ENCODE measurements around the gene RERE.
"Not testable (repeated sequence)": the region's sequence is repeated elsewhere in the genome, so short reads cannot be mapped to it uniquely, and the experiment has no call there.

RERE gene

DNA sequence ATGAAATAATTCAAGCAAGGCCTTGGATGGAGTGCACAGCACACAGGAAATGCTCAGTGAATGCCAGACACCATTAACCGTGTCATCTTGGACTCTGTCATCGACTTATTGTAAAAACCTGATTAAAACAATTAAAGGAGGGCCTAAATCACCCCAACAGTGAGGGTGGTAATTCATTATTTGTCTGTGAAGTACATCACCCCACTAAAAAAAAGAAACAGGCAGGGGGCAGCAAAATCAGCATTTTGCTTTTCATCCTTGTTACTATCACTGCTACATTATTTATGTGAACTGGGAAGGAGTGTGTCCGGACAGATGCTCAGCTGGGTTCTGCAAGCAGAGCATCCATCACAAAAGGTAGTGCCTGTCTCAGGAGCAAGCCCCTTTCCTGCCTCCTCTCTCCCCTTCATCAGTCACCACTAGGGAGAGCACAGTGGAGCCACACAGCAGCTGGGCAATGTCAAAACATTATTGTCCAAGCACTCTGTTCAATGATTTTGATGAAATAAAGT, 98.5 kb downstream of the RERE start:
- DNase-seq (ENCODE audit: low read depth in 2 of 2) = no peak

DNA sequence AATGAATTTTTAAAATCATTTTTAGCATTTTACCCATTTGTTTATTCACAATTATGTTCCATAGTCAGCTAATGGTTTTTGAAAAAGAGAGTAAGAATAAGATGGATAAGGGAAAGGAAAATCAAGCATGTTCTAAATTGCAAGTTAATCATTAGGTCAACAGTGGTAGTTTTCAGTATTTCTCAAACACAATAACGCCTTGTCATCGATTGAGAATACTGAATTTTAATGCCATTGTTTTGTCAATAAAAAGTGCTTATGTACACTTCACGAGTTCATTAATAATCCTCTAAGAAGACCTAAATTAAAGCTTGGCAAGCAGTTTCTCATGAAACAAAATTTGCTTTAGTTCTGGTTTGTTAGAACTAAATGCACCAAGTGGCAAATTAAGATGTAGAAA, 100.3 kb downstream of the RERE start:
- DNase-seq (ENCODE audit: low read depth in 2 of 2) = no peak

DNA sequence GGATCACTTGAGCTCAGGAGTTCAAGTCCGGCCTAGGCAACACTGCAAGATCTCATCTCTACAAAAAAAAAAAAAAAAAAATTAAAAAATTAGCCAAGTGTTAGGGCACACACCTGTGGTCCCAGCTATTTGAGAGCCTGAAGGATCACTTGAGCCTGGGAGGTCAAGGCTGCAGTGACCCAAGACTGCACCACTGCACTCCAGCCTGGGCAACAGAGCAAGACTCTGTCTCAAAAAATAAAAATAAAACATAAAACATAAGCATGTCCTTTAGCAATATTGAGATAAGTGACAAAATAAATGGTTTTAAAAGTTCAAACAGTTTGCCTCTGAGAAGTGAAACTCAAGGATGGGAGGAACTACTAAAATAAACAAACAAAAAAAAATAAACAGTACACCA, 101.2 kb downstream of the RERE start:
- no peak for DNase-seq (ENCODE audit: low read depth in 2 of 2)

DNA sequence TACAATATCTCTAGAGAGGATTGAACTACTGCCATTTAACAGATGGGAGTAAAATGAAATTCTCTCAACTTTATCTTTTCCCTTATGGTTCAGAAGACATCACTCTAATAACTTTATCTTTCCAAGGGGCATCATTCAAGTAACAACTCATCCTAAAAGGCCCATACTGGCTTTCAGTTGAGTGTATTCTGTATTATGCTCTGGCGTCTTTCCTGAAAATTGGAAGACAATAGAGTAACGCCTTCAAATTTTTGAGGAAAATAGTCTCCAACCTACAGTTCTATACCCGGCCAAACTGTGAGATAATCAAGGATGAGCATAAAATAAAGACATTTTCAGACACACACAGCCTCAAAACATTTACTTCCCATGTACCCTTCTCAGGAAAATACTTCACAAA, 103.3 kb downstream of the RERE start:
- no peak for DNase-seq (ENCODE audit: low read depth in 2 of 2)

DNA sequence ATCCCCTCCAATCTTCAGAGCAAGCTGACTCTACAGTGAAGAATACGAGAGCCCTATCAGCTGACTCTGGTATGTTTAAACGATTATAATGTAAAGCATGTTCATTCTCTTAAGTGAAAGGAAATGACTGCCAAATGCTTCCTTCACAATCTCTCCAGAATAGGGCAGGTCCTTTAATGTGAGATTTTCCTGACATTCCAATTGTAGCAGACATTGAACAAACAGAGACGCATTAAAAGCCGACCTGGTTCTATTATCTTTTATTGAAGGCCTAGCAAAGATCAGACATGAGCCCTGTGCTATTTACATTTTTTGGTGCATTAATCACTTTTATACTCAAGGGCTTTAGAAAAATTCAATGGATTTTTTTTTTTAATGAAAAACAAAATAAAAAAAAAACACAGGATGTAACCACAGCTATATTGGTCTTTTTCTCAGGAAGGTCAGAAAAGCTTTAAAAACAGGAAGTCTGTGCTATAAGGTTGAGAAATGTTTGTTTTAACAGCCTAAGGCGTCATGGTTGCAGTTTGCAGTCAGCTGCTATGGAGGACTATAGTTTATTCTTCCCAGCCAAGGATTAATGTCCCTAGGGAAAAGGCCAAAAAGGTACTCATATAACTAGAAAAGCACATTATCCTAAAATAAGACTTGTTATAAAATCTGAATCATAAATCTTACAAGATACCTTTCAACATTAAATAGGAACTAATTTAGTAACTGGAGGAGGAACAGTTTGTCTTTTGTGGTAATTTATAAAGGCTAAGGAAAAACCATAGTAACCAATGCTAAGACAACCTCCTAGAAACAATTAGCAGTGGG, 104.8 kb downstream of the RERE start:
- DNase-seq (ENCODE audit: low read depth in 2 of 2) = peak; percentile 88 to 90

DNA sequence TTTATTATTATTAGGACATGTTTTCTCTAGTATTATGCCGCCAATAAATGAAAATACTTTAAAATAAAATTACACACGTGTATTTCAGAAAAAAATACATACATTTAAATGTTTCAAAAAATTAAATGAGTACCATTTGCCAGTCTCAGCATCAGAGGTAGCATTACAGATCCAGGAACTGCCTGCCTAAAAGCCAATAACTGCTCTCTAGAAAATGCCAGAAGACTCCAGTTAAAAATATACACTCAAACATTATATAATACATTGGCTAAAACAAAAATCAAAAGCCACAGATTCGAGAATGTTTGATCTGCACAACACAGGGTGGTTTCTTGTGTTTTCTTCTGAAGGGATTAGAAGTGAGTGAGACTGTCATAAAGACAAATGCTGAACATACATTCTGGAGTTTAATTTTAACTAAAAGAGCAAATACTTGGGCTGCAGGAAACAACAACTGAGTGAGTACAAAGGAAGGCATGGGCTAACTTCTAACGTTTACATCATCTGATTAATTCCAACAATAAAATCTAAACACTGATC, 105.5 kb downstream of the RERE start:
- DNase-seq (ENCODE audit: low read depth in 2 of 2) = no peak

DNA sequence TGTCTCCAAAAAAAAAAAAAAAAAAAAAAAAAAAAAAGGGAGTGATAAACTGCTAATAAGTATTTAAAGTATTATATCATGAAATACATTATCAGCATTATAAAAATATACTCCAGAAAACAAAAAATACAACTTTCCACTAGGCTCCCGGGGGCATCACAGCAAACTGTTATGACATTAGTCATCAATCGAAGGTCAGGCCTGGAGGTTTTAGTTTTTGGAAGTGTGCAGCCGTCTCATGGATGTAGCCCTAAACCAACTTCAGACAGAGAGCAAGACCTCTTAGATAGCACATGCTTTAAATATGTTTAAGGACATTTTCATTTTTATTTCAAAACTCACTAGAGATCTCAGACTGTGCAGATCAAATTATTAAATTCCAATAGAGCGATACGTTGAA, 106.3 kb downstream of the RERE start:
- no peak for DNase-seq (ENCODE audit: low read depth in 2 of 2)

DNA sequence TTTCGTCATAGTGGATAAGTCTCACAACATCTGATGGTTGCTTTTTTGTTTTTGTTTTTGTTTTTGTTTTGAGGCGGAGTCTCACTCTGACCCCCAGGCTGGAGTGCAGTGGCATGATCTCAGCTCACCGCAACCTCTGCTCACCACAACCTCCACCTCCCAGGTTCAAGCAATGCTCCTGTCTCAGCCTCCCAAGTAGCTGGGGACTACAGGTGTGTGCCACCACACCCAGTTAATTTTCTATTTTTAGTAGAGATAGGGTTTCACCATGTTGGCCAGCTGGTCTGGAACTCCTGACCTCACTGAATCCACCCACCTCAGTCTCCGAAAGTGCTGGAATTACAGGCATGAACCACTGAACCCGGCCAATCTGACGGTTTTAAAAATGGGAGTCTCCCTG, 109.2 kb downstream of the RERE start:
- DNase-seq (ENCODE audit: low read depth in 2 of 2) = no peak

DNA sequence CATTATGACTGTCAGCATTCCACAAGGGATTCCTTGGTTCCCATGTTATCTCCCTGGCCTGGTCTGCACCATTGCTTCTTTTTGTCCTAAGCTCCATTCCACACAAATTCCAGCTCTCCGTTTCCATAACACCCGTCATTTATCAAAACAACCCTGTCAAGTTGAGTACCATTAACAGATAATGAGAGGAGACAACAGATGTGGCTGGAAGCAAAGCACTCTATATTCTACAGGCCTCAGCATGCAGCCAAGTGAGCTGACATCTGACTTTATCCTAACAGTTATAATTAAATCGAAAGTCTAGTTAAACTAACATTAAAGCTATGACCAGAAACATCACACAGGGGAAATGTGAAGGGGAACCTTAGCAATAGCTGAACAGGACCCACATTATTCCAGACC, 110.4 kb downstream of the RERE start:
- peak in 1 of 2 experiments; percentile 30 for DNase-seq (ENCODE audit: low read depth in 2 of 2)

DNA sequence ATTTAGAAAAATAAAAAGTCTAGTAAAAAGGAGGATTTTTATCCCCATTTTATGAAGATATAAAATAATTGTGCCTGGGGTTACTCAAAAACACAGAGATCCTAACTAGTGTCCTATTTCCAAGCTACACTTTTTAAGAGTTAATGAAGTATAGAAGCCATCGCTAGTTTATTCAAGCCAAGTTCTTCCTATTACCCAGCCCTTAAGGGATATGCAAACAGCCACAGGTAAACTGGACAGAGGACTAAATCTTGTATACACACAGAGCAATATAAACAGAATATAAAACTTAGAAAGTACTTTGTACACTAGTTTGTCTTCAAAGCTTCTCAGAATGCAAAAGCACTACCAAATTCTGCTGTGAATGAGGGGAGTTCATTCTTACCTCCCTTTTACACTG, 111.1 kb downstream of the RERE start:
- no peak for DNase-seq (ENCODE audit: low read depth in 2 of 2)

DNA sequence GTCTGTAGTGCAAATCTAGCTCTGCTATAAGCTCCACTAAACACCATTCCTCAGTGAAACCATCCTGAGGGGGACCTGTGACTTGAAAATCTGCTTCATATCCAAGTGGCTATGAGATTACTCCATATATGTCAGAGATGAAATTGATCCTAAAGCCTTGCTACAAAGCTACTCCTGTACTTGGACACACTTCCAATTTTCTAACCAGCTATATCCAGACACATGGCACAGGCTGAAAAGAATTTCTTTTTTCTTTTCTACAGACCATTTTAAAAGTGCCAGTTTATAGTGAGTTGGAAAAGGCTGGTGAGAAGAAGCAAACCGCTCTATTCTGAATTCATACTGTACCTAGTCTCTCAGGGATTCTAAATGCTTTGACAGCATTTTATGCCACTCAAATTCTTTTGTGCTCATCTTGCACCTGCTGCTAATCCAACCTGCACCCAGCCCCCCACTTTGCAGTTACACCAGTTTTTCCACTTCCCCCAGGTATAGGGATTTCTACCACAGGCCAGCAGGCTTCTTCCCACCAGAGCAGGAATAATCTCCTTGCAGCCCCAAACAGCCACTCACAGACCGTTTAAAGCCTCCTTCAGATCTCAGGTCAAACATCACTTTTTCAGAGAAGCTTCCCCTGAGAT, 112.5 kb downstream of the RERE start:
- no peak for DNase-seq (ENCODE audit: low read depth in 2 of 2)

DNA sequence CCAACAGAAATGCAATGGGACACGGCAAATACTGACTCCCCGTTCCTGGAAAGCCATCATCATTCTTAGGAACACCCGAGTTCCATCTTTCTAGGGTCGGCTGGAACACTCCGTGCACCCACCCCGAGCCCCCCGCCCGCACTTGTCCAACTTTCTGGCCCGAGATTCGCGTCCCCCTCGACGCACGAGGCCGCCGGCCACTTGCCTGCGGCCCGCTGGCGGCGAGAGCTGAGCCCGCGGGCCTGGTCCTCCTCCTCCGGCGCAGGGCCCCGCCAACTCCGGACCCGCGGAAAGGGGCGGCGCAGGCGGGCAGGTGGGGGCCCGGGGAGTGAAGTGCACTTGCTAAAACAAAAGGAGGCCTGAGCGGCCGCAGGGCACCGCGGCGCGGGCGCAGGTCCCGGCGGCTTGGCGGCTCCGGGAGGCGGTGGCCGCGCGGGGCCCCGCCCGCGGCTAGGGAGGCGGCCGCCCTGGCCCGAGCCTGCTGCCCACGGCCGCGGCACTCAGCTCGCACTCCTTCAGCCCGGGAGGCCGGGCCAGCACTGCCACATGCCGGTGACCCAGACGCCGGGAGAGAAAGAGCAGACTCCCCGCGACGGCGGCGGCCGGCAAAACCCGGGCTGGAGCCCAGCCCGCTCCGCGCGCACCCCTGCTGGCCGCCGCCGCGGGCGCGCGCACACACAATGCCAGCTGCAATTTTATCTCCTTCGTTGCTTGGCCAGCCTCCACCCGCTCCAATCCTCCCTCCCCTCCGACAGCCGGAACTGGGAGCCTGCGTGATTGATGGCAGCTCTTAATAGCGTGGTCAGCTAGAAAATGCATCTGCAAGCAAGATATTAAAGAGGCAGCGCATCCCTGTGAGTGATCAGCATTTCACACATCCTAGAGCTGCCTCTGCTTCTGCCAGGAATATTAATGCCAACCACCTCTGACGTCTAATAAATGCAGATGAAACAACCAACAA, 114.3 kb downstream of the RERE start:
- peak; percentile 79 to 80 for DNase-seq (ENCODE audit: low read depth in 2 of 2)

DNA sequence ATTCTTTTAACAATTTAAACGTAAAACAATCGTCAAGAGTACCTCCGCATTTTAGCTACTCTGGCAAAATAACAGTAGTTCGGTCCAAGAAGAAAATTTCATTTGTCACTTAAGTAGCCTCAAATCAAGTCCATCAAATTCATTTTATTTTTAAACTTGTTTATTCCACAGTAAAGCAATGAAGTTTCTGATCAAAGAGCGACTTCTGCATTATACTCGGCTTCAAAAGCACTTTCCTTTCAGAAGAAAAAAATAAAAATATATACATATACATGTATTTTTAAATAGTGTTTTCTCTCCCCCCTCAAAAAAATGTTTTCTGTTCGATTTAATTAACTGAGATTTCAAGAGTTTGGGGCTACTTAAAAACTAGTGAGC, 115.0 kb downstream of the RERE start:
- DNase-seq (ENCODE audit: low read depth in 2 of 2) = no peak

DNA sequence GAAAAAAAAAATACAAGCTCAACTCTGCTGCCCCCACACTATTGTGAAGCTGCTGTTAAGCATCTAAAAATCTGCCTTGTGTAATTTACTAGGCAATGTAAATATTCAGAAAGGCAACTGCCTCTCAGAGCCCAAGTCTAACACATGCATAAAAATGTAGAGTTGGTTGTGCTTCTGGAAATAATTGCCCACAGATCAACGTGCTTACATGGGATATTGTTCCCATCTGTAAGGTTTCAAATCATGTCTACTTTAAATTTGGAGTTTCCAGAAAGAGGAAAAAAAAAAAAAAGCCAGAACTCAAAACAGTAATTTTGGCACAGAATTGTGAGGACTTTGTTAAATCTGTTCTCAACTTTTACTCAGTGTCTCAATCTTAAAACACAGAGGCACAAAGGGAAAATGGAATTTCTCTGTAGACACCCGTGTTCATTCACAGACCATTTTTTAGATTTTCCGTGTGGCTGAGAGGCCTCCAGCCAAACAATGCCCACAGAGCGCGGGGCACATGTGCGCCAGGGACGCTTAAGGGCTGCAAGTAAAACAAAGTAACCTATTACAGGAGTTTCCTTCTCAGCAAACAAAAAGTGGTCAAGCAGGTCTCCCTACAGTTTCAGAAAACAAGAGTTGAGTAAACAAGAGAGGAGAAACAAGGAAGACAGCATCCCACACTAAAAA, 115.5 kb downstream of the RERE start:
- no peak for DNase-seq (ENCODE audit: low read depth in 2 of 2)

DNA sequence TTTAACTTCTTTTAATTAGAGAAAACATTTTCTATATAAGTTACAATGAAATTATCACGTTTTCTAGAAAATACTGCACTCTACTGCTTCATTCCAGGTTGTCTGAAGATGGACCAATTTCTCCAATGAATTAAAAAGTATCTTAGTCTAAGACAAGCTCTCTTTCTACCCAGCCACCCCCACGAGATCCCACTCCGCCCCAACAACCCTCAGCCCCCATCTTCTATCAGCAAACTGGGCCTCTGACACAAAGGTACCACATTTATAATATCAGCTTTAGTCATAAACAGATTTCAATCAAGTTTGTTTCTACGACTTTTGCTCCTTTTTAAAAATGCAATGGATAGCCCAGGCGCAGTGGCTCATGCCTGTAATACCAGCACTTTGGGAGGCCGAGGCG, 117.8 kb downstream of the RERE start:
- no peak for DNase-seq (ENCODE audit: low read depth in 2 of 2)

DNA sequence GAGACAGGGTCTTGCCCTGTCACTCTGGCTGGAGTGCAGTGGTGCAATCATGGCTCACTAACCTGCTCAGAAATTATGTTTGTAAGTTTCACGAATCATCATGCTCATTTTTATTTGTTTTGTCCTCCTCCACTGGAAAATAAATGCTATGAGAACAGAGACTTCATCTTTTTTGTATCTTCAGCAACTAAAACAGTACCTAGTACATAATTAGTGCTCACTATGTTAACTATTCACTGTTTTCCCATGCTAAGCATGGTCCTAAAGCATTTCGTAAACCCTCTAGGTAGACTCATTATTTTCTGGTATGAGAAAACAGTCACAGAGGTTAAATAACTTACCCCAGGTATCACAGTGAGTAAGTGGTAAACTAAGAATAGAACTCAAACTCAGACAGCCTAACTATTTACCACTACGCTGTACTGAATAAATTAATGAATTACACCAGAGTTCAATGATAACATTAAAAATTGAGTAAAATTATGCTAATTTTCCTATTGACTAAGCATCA, 118.4 kb downstream of the RERE start:
- DNase-seq (ENCODE audit: low read depth in 2 of 2) = no peak

DNA sequence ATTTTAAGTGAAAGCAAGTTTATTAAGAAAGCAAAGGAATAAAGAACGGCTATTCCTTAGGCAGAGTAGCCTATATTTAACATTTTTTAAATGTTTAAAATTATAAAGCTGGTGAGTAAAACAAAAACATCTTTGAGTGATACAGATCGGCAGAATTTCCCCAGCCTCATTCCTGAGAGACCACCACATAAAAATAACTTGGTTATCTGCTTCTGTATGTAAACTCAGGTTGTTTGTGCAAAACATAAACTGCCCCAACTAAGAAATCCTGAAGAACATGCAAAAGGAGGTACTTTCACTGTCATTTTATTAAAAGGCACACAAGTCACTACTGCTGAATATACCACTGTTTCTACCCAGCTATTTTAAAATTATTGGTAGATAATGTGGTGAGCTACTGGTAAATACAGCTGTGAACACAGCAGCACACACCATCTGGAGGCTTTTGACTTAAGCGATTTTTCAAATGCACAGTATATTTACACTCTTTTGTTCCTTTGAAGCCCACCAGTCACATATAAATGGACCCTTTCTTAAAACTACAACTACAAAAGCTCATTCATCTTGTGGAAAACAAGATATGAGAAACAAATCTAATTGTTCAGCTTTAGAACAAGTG, 119.3 kb downstream of the RERE start:
- DNase-seq (ENCODE audit: low read depth in 2 of 2) = no peak

DNA sequence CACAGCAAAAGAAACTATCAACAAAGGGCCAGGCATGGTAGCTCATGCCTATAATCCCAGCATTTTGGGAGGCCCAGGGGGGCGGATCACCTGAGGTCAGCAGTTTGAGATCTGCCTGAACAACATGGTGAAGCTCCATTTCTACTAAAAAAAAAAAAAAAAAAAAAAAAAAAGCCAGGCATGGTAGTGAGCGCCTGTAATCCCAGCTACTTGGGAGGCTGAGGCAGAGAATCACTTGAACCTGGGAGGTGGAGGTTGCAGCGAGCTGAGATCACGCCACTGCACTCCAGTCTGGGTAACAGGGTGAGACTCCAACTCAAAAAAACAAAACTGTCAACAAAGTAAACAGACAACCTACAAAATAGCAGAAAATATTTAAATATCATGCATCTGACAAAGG, 122.0 kb downstream of the RERE start:
- not testable (repeated sequence) for DNase-seq (ENCODE audit: low read depth in 2 of 2)

DNA sequence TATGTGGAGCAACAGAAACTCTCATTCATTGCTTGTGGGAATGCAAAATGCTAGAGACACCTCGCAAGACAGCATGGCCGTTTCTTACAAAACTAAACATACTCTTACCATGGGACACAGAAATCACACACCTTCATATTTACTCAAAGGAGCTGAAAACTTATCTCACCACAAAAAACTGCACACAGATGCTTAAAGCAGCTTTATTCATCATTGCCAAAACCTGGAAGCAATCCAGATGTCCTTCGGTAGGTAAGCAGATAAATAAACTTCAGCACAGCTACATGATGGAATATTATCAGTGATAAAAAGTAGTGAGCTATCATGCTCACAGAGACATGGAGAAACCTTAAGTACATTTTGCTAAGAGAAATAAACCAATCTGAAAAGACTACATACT, 124.3 kb downstream of the RERE start:
- no peak for DNase-seq (ENCODE audit: low read depth in 2 of 2)

DNA sequence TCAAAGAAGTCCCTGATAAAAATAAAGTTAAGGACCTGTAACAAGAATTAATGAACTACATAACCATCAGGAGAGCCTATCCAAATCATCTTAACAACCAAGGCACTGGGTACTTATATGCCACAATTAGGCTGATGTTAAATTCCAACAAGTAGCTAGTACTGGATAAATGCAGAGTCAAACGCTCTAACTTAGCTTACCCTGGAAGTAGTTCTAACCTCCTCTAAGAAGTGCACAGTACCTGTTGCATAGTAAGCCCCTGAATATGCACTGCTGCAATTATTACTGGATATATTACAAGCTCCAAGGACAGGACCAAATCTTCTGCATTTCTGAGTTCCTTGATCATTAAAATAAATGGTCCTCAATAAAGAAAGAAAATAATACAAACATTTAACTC, 125.8 kb downstream of the RERE start:
- no peak for DNase-seq (ENCODE audit: low read depth in 2 of 2)

DNA sequence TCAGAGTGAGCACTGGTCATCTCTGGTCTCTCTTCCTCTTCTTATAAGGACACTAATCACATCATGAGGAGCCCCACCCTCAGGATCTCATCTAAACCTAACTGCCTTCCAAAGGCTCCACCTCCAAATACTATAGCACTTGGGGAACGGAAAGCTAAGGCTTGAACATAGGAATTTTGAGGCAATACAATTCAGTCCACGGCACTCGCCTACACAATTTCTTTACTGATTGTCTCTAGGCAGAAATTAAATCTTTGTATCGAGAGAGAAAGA, 127.3 kb downstream of the RERE start:
- no peak for DNase-seq (ENCODE audit: low read depth in 2 of 2)
